GM19452 (cell line): ENCODE measurements around the gene CTXN1.
"Not testable (repeated sequence)": the region's sequence is repeated elsewhere in the genome, so short reads cannot be mapped to it uniquely, and the experiment has no call there.

Source experiments
- ATAC-seq: cut with Tn5 transposase; IDR thresholded peaks from one replicate; pipeline ENCODE4 v1.9.1; 2021; ENCODE audit not compliant: unreplicated experiment

CTXN1 gene

GRCh38 chr19:7926021-7926726, at the start of gene CTXN1:
Gene CTXN1, minus strand, starts transcription at chr19:7926135. Its CDS starts 597 bp downstream, at chr19:7925538.
- no peak for ATAC-seq

- no peak for ATAC-seq
These were observed 49.1 kb upstream of the CTXN1 start for GRCh38 chr19:7975037-7975436.

GRCh38 chr19:7973883-7974282, 47.9 kb upstream of the CTXN1 start:
- no peak for ATAC-seq

GRCh38 chr19:7971553-7972520, 45.9 kb upstream of the CTXN1 start:
- no peak for ATAC-seq

- ATAC-seq = no peak
These were observed 44.9 kb upstream of the CTXN1 start for GRCh38 chr19:7970716-7971448.

- no peak for ATAC-seq
These were observed 43.6 kb upstream of the CTXN1 start for GRCh38 chr19:7969555-7969939.

GRCh38 chr19:7968796-7969554, 43.0 kb upstream of the CTXN1 start:
- no peak for ATAC-seq

- no peak for ATAC-seq
These were observed 42.3 kb upstream of the CTXN1 start for GRCh38 chr19:7968008-7968795.

GRCh38 chr19:7965921-7966665, 40.2 kb upstream of the CTXN1 start:
- no peak for ATAC-seq

- no peak for ATAC-seq
These were observed 39.4 kb upstream of the CTXN1 start for GRCh38 chr19:7965259-7965841.

- no peak for ATAC-seq
These were observed 37.6 kb upstream of the CTXN1 start for GRCh38 chr19:7963566-7963965.

GRCh38 chr19:7962644-7963268, 36.8 kb upstream of the CTXN1 start:
- no peak for ATAC-seq

- no peak for ATAC-seq
These were observed 36.1 kb upstream of the CTXN1 start for GRCh38 chr19:7961920-7962626.

- not testable (repeated sequence) for ATAC-seq
These were observed 35.1 kb upstream of the CTXN1 start for GRCh38 chr19:7961082-7961481.

- no peak for ATAC-seq
These were observed 33.3 kb upstream of the CTXN1 start for GRCh38 chr19:7959211-7959610.

- no peak for ATAC-seq
These were observed 29.8 kb upstream of the CTXN1 start for GRCh38 chr19:7955696-7956095.

GRCh38 chr19:7953576-7953975, 27.6 kb upstream of the CTXN1 start:
- no peak for ATAC-seq

GRCh38 chr19:7953060-7953459, 27.1 kb upstream of the CTXN1 start:
- ATAC-seq = no peak
